Keratinocyte (primary cell): ENCODE measurements around the gene CTNND2.

Experiments
- CTCF ChIP-seq, 3 experiments: IDR thresholded peaks in 1 of 3; conservative IDR thresholded peaks in 1 of 3; optimal IDR thresholded peaks in 1 of 3; 2 replicates in 2 of 3; 3 replicates in 1 of 3; pipeline versions ENCODE3 to v1.5.1; 2011; ENCODE audit warnings: low read length in 3 of 3, mild to moderate bottlenecking in 3 of 3, moderate library complexity in 2 of 3, control low read depth in 1 of 3, inconsistent platforms in 1 of 3; ENCODE audit not compliant: insufficient read depth in 2 of 3; ENCODE audit errors: extremely low read depth in 1 of 3
- EZH2 ChIP-seq: IDR thresholded peaks from one replicate; pipeline ENCODE4 v1.6.1; 2012; ENCODE audit warnings: inconsistent platforms, mild to moderate bottlenecking, low read length, moderate library complexity

- TF ChIP-seq CTCF (optimal IDR thresholded peaks at IDR 0.05 in 1 of 3, IDR thresholded peaks at IDR 0.05 in 1 of 3, conservative IDR thresholded peaks at IDR 0.05 in 1 of 3; ENCODE audit: extremely low read depth in 1 of 3, insufficient read depth in 2 of 3, low read length in 3 of 3) (no peak), EZH2 (no peak)
Observed at GRCh38 chr5:11853796-11854195, 50.5 kb downstream of the CTNND2 start.
